NCI-H187 (cell line): ENCODE data around the gene PRICKLE2.

Source experiments
- DNase-seq, 2 experiments: peaks; one replicate each; lab custom pipeline; 2025; lab: John Stamatoyannopoulos, UW

Gene PRICKLE2

GRCh38 chr3:64253689-64254088 is 28.4 kb upstream of the PRICKLE2 start:
- DNase-seq: no peak

- DNase-seq: no peak
Observed at GRCh38 chr3:64251019-64251418, 25.8 kb upstream of the PRICKLE2 start.

GRCh38 chr3:64247991-64248646 is 22.9 kb upstream of the PRICKLE2 start:
- no peak for DNase-seq

- DNase-seq: no peak
Observed at GRCh38 chr3:64244011-64244942, 19.0 kb upstream of the PRICKLE2 start.

GRCh38 chr3:64242435-64242834 is 17.2 kb upstream of the PRICKLE2 start:
- DNase-seq: no peak

GRCh38 chr3:64240959-64241358 is 15.7 kb upstream of the PRICKLE2 start:
- DNase-seq: no peak

- no peak for DNase-seq
Observed at GRCh38 chr3:64240396-64240795, 15.1 kb upstream of the PRICKLE2 start.

- DNase-seq: no peak
Observed at GRCh38 chr3:64239841-64240240, 14.6 kb upstream of the PRICKLE2 start.

- no peak for DNase-seq
Observed at GRCh38 chr3:64238971-64239667, 13.9 kb upstream of the PRICKLE2 start.

GRCh38 chr3:64237083-64237482 is 11.8 kb upstream of the PRICKLE2 start:
- DNase-seq: no peak

- no peak for DNase-seq
Observed at GRCh38 chr3:64235605-64236004, 10.3 kb upstream of the PRICKLE2 start.

- DNase-seq: no peak
Observed at GRCh38 chr3:64234571-64234970, 9.3 kb upstream of the PRICKLE2 start.

- no peak for DNase-seq
Observed at GRCh38 chr3:64232821-64233220, 7.6 kb upstream of the PRICKLE2 start.

GRCh38 chr3:64229903-64230302 is 4.6 kb upstream of the PRICKLE2 start:
- DNase-seq: no peak

GRCh38 chr3:64228110-64228509 is 2.8 kb upstream of the PRICKLE2 start:
- DNase-seq: no peak

GRCh38 chr3:64226730-64227129 is 1.5 kb upstream of the PRICKLE2 start:
- no peak for DNase-seq

GRCh38 chr3:64225695-64226499 is 631 bp upstream of the PRICKLE2 start:
- no peak for DNase-seq

GRCh38 chr3:64223791-64224745 is 1.2 kb downstream of the PRICKLE2 start:
- DNase-seq: no peak

- DNase-seq: no peak
Observed at GRCh38 chr3:64222501-64223111, 2.7 kb downstream of the PRICKLE2 start.

GRCh38 chr3:64221571-64222257 is 3.6 kb downstream of the PRICKLE2 start:
- no peak for DNase-seq
